ENCODE data around the gene VPS18.

- TF ChIP-seq POLR2A (IDR thresholded peaks at IDR 0.05; ENCODE audit: low read length) (no peak), GATA1 (IDR thresholded peaks at IDR 0.05; ENCODE audit: low read depth, low read length) (no peak)
Observed at GRCh38 chr15:40856746-40857145, 37.5 kb upstream of the VPS18 start.
